ENCODE measurements around the gene HS3ST6. TPM values are rescaled to one million over a fixed set of nuclear protein-coding genes. Genes with fewer than 3 reads are reported as not detected.
"Not testable (repeated sequence)": the region's sequence is repeated elsewhere in the genome, so short reads cannot be mapped to it uniquely, and the experiment has no call there.

The HS3ST6 gene
- total RNA-seq, 1 donor from 2014 or later, result not detected

DNA sequence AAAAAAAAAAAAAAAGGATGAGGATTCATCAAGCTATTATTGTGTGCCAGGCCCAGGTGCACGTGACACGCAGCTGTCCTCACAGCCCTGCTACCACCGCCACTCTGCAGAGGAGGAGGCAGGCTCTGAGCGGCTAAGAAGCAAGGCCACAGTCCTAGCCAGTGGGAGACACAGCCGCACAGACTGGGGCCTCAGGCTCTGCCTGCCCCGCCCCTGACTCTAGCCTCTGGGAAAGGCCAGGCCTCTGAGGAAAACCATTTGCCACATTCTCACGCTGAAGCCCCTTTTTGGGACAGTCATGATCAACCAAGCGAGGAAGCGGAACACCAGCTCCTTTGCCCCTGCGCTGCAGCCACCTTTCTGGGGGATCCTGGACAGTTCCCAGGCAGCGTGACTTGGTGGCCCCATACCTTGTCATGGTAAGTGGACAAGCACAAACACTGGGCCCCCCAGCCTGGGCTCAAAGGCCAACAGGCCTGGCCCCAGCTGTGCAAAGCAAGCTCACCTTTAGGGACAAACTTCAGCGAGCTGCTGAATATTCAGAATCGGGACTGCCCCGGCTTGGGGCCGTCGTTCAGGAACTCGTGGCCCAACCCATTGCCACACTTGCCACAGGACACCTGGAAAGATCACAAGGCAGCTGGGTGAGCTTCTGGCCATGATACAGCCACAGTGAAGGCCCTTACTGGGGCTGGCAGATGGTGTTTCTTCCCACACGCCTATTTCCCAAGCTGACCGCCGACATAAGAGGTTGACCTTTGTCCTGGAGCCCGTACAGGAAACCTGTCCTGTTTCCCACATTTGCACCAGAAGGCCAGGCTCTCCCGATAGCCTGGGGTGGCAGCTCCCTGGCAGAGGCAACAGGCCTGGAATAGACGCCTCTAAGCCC, 22.3 kb upstream of the HS3ST6 start:
- peaks cover 31 to 40% (median 33%) of the 10 kb centered on the region in 3 donors for H3K36me3 ChIP-seq (ENCODE audit: control insufficient read depth in 3 of 3, insufficient read depth in 3 of 3, low read length in 3 of 3)
- peaks cover 44 to 65% (median 49%) of the 10 kb centered on the region in 3 donors for H3K4me1 ChIP-seq (ENCODE audit: control insufficient read depth in 3 of 3, insufficient read depth in 3 of 3, low read length in 3 of 3)
- peak overlapping the region; percentile 33 to 97 (median 45) for H3K9ac ChIP-seq (ENCODE audit: low read depth in 1 of 3, low read length in 3 of 3)
- no peaks in the 10 kb centered on the region for H3K9me3 ChIP-seq (ENCODE audit: control insufficient read depth in 3 of 3, low read length in 3 of 3)
- peak overlapping the region in 2 of 3 donors; percentile 35 to 92 for H3K4me3 ChIP-seq (ENCODE audit: low read length in 3 of 3)
- no peaks in the 10 kb centered on the region for H3K27me3 ChIP-seq (ENCODE audit: control insufficient read depth in 3 of 3, insufficient read depth in 3 of 3, low read length in 3 of 3)
- H3K27ac ChIP-seq (ENCODE audit: low read depth, low read length), result peak overlapping the region; percentile 97

GRCh38 chr16:1939833-1940232, 21.6 kb upstream of the HS3ST6 start:
- not testable (repeated sequence) for H3K9me3 ChIP-seq (ENCODE audit: control insufficient read depth in 3 of 3, low read length in 3 of 3)

DNA sequence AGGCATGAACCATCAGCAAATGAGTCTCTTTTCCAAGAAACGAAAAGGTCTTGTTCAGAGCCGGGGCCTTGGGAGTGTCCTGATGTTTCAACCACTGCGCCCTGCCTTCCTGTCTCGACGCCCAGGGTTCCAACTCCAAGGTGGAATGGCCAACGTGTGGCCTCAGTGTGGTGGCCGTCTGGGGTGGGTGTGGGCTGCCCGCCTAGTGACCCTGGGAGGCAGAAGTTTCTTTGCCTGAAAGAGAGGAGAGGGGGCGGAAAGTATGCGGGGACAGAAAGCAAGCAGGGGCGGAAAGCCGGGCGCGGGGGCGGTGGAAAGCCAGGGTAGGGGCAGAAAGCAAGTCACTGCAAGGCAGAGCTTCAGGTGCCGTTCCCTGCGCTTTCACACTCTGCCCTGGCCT, 20.7 kb upstream of the HS3ST6 start:
- Histone ChIP-seq H3K36me3 (ENCODE audit: control insufficient read depth in 3 of 3, insufficient read depth in 3 of 3, low read length in 3 of 3) (peaks cover 29 to 36% (median 33%) of the 10 kb centered on the region in 3 donors), H3K9ac (ENCODE audit: low read depth in 1 of 3, low read length in 3 of 3) (no peak overlapping the region), H3K4me1 (ENCODE audit: control insufficient read depth in 3 of 3, insufficient read depth in 3 of 3, low read length in 3 of 3) (peaks cover 30 to 50% (median 37%) of the 10 kb centered on the region in 3 donors), H3K27ac (ENCODE audit: low read depth, low read length) (no peak overlapping the region), H3K4me3 (ENCODE audit: low read length in 3 of 3) (no peak overlapping the region), H3K9me3 (ENCODE audit: control insufficient read depth in 3 of 3, low read length in 3 of 3) (no peaks in the 10 kb centered on the region), H3K27me3 (ENCODE audit: control insufficient read depth in 3 of 3, insufficient read depth in 3 of 3, low read length in 3 of 3) (no peaks in the 10 kb centered on the region)

More at GRCh38 chr16:1939833-1940232, 21.6 kb upstream of the HS3ST6 start:
- H3K9ac ChIP-seq (ENCODE audit: low read depth in 1 of 3, low read length in 3 of 3); H3K27me3 ChIP-seq (ENCODE audit: control insufficient read depth in 3 of 3, insufficient read depth in 3 of 3, low read length in 3 of 3); H3K27ac ChIP-seq (ENCODE audit: low read depth, low read length); H3K4me3 ChIP-seq (ENCODE audit: low read length in 3 of 3): not testable (repeated sequence)
- Histone ChIP-seq H3K4me1 (ENCODE audit: control insufficient read depth in 3 of 3, insufficient read depth in 3 of 3, low read length in 3 of 3) (peaks cover 39 to 58% (median 45%) of the 10 kb centered on the region in 3 donors), H3K36me3 (ENCODE audit: control insufficient read depth in 3 of 3, insufficient read depth in 3 of 3, low read length in 3 of 3) (peaks cover 29 to 37% (median 33%) of the 10 kb centered on the region in 3 donors)

DNA sequence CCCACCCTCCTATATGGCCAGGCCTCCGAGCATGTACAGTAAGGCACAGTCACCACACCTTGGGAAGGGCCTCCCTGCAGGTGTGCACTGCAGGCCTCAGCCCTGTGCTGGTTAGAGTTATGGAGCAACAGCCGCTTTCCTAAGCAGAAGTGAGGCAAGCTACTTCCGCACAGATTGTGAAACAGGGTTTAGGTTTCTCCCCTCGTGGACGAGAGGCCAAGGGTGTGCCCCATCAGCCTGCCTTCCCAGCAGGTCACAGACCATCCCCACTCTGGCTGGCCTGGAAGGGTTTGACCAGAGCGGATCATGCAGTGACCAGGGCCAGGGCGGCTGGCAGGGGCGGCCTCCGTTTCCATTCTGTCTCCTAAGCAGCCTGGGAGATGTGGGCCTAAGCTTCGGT, 20.1 kb upstream of the HS3ST6 start:
- H3K27ac ChIP-seq (ENCODE audit: low read depth, low read length), result no peak overlapping the region
- H3K9me3 ChIP-seq (ENCODE audit: control insufficient read depth in 3 of 3, low read length in 3 of 3), result no peaks in the 10 kb centered on the region
- H3K4me1 ChIP-seq (ENCODE audit: control insufficient read depth in 3 of 3, insufficient read depth in 3 of 3, low read length in 3 of 3), result peaks cover 26 to 50% (median 41%) of the 10 kb centered on the region in 3 donors
- H3K27me3 ChIP-seq (ENCODE audit: control insufficient read depth in 3 of 3, insufficient read depth in 3 of 3, low read length in 3 of 3), result peaks cover 0 to 4% (median under 1%) of the 10 kb centered on the region in 3 donors
- no peak overlapping the region for H3K9ac ChIP-seq (ENCODE audit: low read depth in 1 of 3, low read length in 3 of 3)
- H3K4me3 ChIP-seq (ENCODE audit: low read length in 3 of 3), result no peak overlapping the region
- peaks cover 29 to 36% (median 33%) of the 10 kb centered on the region in 3 donors for H3K36me3 ChIP-seq (ENCODE audit: control insufficient read depth in 3 of 3, insufficient read depth in 3 of 3, low read length in 3 of 3)

- Histone ChIP-seq H3K4me3 (ENCODE audit: low read length in 3 of 3) (no peak overlapping the region), H3K36me3 (ENCODE audit: control insufficient read depth in 3 of 3, insufficient read depth in 3 of 3, low read length in 3 of 3) (peaks cover 29 to 34% (median 33%) of the 10 kb centered on the region in 3 donors), H3K9ac (ENCODE audit: low read depth in 1 of 3, low read length in 3 of 3) (no peak overlapping the region), H3K27ac (ENCODE audit: low read depth, low read length) (no peak overlapping the region), H3K9me3 (ENCODE audit: control insufficient read depth in 3 of 3, low read length in 3 of 3) (no peaks in the 10 kb centered on the region), H3K27me3 (ENCODE audit: control insufficient read depth in 3 of 3, insufficient read depth in 3 of 3, low read length in 3 of 3) (peaks cover 0 to 13% (median 9%) of the 10 kb centered on the region in 3 donors), H3K4me1 (ENCODE audit: control insufficient read depth in 3 of 3, insufficient read depth in 3 of 3, low read length in 3 of 3) (peaks cover 18 to 47% (median 36%) of the 10 kb centered on the region in 3 donors)
These were observed 18.8 kb upstream of the HS3ST6 start for GRCh38 chr16:1936945-1937479.

GRCh38 chr16:1933097-1933661, 15.0 kb upstream of the HS3ST6 start:
- Histone ChIP-seq H3K9ac (ENCODE audit: low read depth in 1 of 3, low read length in 3 of 3) (peak overlapping the region in 2 of 3 donors; percentile 23 to 45), H3K36me3 (ENCODE audit: control insufficient read depth in 3 of 3, insufficient read depth in 3 of 3, low read length in 3 of 3) (peaks cover 8 to 13% (median 12%) of the 10 kb centered on the region in 3 donors), H3K27me3 (ENCODE audit: control insufficient read depth in 3 of 3, insufficient read depth in 3 of 3, low read length in 3 of 3) (peaks cover 0 to 13% (median 10%) of the 10 kb centered on the region in 3 donors), H3K4me1 (ENCODE audit: control insufficient read depth in 3 of 3, insufficient read depth in 3 of 3, low read length in 3 of 3) (peaks cover 2 to 20% (median 14%) of the 10 kb centered on the region in 3 donors), H3K9me3 (ENCODE audit: control insufficient read depth in 3 of 3, low read length in 3 of 3) (no peaks in the 10 kb centered on the region), H3K4me3 (ENCODE audit: low read length in 3 of 3) (no peak overlapping the region), H3K27ac (ENCODE audit: low read depth, low read length) (no peak overlapping the region)

DNA sequence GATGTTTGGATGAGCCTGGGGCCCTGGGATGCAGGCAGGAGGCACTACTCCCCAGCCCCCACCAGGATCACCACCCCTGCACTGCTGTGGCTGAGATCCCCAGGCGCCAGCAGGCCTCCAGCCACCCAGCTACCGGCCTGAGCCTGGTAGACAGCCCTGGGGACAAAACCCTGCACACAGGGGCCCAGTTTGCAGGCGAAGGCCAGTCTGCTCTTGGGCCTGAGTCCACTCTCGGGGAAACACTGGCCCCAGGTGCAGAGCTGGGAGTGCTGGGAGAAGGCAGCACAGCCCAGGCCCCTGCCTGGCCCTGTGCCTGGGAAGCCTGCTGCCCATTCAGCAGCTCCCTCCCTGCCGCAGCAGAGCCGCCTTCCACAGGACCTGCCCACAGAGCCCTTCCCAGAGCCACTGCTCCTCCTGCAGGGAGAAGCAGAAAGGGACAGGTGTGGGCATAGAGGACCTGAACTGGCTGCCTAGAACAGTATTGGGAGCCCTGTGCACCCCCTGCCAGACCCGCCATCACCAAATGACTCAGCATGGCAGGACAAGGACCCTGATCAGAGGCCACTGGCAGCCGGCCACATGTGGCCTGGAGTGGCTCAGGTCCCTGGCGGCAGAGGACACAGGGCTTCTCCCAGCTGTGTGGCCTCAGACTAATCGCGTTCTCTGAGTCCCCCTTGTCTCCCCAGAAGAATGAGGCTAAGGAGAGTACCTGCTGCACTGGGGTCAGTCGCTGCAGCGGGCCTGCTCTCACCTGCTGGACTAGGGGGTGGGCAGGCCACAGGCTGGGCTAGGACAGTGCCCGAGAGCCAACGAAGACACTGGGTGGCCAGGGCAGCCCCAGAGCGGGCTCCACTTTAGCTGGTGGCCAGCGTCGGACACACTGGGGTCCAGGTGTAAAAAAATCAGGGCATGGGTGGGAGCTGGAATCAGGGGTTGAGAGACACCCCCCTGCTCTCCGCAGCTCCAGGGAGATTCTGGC, 14.1 kb upstream of the HS3ST6 start:
- H3K9ac ChIP-seq (ENCODE audit: low read depth in 1 of 3, low read length in 3 of 3), result peak overlapping the region in 1 of 3 donors; percentile 33
- H3K36me3 ChIP-seq (ENCODE audit: control insufficient read depth in 3 of 3, insufficient read depth in 3 of 3, low read length in 3 of 3), result peaks cover 3 to 7% (median 4%) of the 10 kb centered on the region in 3 donors
- peaks cover 2 to 19% (median 14%) of the 10 kb centered on the region in 3 donors for H3K4me1 ChIP-seq (ENCODE audit: control insufficient read depth in 3 of 3, insufficient read depth in 3 of 3, low read length in 3 of 3)
- no peak overlapping the region for H3K4me3 ChIP-seq (ENCODE audit: low read length in 3 of 3)
- H3K27ac ChIP-seq (ENCODE audit: low read depth, low read length), result no peak overlapping the region
- peaks cover 0 to 13% (median 10%) of the 10 kb centered on the region in 3 donors for H3K27me3 ChIP-seq (ENCODE audit: control insufficient read depth in 3 of 3, insufficient read depth in 3 of 3, low read length in 3 of 3)
- no peaks in the 10 kb centered on the region for H3K9me3 ChIP-seq (ENCODE audit: control insufficient read depth in 3 of 3, low read length in 3 of 3)

DNA sequence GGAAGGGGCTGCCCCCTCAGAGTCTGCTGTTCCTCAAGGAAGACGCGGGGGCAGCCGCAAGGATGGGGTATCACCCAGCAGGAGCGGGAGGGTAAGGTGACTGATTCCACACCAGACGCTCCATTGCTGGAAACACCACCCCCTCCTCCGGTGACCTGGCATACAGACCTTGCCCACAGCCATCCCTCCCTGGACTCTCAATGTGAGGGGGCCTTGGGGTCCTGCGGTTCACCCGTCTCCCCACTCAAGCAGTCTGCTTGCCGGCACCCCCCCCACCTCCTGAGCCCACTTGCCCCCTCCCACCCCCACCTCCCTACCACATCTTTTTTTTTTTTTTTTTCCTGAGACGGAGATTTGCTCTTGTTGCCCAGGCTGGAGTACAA, 12.1 kb upstream of the HS3ST6 start:
- H3K9me3 ChIP-seq (ENCODE audit: control insufficient read depth in 3 of 3, low read length in 3 of 3), result no peaks in the 10 kb centered on the region
- no peak overlapping the region for H3K4me3 ChIP-seq (ENCODE audit: low read length in 3 of 3)
- H3K27me3 ChIP-seq (ENCODE audit: control insufficient read depth in 3 of 3, insufficient read depth in 3 of 3, low read length in 3 of 3), result peaks cover 0 to 17% (median 13%) of the 10 kb centered on the region in 3 donors
- H3K27ac ChIP-seq (ENCODE audit: low read depth, low read length), result no peak overlapping the region
- H3K9ac ChIP-seq (ENCODE audit: low read depth in 1 of 3, low read length in 3 of 3), result no peak overlapping the region
- peaks cover 2 to 19% (median 10%) of the 10 kb centered on the region in 3 donors for H3K4me1 ChIP-seq (ENCODE audit: control insufficient read depth in 3 of 3, insufficient read depth in 3 of 3, low read length in 3 of 3)
- no peaks in the 10 kb centered on the region for H3K36me3 ChIP-seq (ENCODE audit: control insufficient read depth in 3 of 3, insufficient read depth in 3 of 3, low read length in 3 of 3)
